Karpas-422 (cell line): Measurements from ENCODE around the gene TM7SF3. TPM values are rescaled to one million over a fixed set of nuclear protein-coding genes. Genes with fewer than 3 reads are reported as not detected.
A peak's percentile ranks its signal among the peaks of the same experiment; 100 is the strongest.

Experiments used
- DNase-seq: peaks from one replicate; pipeline ENCODE4 v3.0.0-alpha.2; 2015
- H2AFZ ChIP-seq: fragments of 200-600 bp; sonication (generic); 2 replicates; pipeline ENCODE4 v1.6.1; 2014; ENCODE audit warnings: antibody characterized with exemption, low read length, mixed read lengths
- H3K27ac ChIP-seq: fragments of 200-600 bp; sonication (generic); 2 replicates; pipeline ENCODE4 v1.5.1; 2014; ENCODE audit warnings: mild to moderate bottlenecking, low read length, moderate library complexity
- H3K27me3 ChIP-seq: fragments of 200-600 bp; sonication (generic); 2 replicates; pipeline ENCODE4 v1.6.1; 2014; ENCODE audit warnings: low read length, mixed read lengths
- H3K36me3 ChIP-seq: fragments of 200-600 bp; sonication (generic); 2 replicates; pipeline ENCODE4 v1.6.1; 2014; ENCODE audit warnings: low read length, mixed read lengths; ENCODE audit not compliant: insufficient read depth
- H3K4me1 ChIP-seq: fragments of 200-600 bp; sonication (generic); 2 replicates; pipeline ENCODE4 v1.6.1; 2014; ENCODE audit warnings: mild to moderate bottlenecking, low read length, mixed read lengths
- H3K4me2 ChIP-seq: fragments of 200-600 bp; sonication (generic); 2 replicates; pipeline ENCODE4 v1.6.1; 2014; ENCODE audit warnings: low read length, low read depth, mild to moderate bottlenecking; ENCODE audit not compliant: poor library complexity, severe bottlenecking
- H3K4me3 ChIP-seq: fragments of 200-600 bp; sonication (generic); 2 replicates; pipeline ENCODE4 v1.5.1; 2014; ENCODE audit warnings: mild to moderate bottlenecking, antibody characterized with exemption, low read length, mixed read lengths
- H3K79me2 ChIP-seq: fragments of 200-600 bp; sonication (generic); 2 replicates; pipeline ENCODE4 v1.6.1; 2014; ENCODE audit warnings: mild to moderate bottlenecking, low read length, mixed read lengths
- H3K9ac ChIP-seq: fragments of 200-600 bp; sonication (generic); 2 replicates; pipeline ENCODE4 v1.6.0; 2014; ENCODE audit warnings: low read length
- H3K9me2 ChIP-seq: fragments of 200-600 bp; sonication (generic), shearing (Covaris generic); replicated peaks from 2 replicates; pipeline ENCODE4 v1.6.0; 2014; ENCODE audit warnings: mild to moderate bottlenecking, low read length, moderate library complexity; ENCODE audit not compliant: insufficient read depth
- H3K9me3 ChIP-seq: fragments of 300-700, 200-600 bp; sonication (generic); 2 replicates; pipeline ENCODE4 v1.6.1; 2014; ENCODE audit warnings: low read length, mixed read lengths
- H4K20me1 ChIP-seq: fragments of 200-600 bp; sonication (generic); 2 replicates; pipeline ENCODE4 v1.6.1; 2014; ENCODE audit warnings: mild to moderate bottlenecking, antibody characterized with exemption, low read length, low read depth; ENCODE audit not compliant: insufficient read depth
- total RNA-seq: library from RNA; depleted of rRNA; stranded (reverse); fragments of >200 nt; shearing (Covaris generic); gene quantifications from 2 replicates; pipeline ENCODE4 v1.2.3, GENCODE V29; 2014; ENCODE audit warnings: low replicate concordance

TM7SF3 gene
- total RNA-seq, 1 experiment from 2014 or later: 59.0 TPM

DNA sequence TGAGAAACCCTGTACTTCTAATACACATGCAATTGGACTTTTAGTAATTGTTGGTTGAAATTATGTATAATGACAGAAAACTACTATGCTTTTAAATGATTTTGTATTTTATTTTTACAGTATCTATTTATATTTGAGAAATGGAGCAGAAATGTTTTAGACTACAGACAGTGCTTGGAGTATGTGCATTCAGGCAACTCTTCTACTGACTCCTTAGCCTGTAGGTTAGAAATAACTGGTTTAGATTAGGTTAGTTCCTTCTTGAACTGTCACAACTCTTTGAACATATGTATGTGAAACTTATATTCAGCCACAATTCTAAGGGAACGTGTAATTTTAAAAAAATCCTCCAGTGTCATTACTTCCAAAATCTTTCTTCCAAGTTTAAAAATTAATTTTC lies 74.2 kb downstream of the TM7SF3 start:
- peak overlapping the region; percentile 93 for H3K9ac ChIP-seq
- H3K27me3 ChIP-seq: no peaks in the 10 kb centered on the region
- peak overlapping the region; percentile 96 for H3K4me2 ChIP-seq
- peaks cover 51% of the 10 kb centered on the region for H3K4me1 ChIP-seq
- peak; percentile 51 for DNase-seq
- H3K36me3 ChIP-seq: peaks cover 5% of the 10 kb centered on the region; the same call in 1 of the 2 replicates
- no peaks in the 10 kb centered on the region for H3K9me3 ChIP-seq
- peaks cover 17% of the 10 kb centered on the region; the same call in 1 of the 2 replicates for H4K20me1 ChIP-seq
- no peak overlapping the region for H2AFZ ChIP-seq
- peak overlapping the region; percentile 75 for H3K27ac ChIP-seq
- no peaks in the 10 kb centered on the region for H3K9me2 ChIP-seq
- peak overlapping the region; percentile 85 for H3K4me3 ChIP-seq
- H3K79me2 ChIP-seq: peaks cover 96% of the 10 kb centered on the region

DNA sequence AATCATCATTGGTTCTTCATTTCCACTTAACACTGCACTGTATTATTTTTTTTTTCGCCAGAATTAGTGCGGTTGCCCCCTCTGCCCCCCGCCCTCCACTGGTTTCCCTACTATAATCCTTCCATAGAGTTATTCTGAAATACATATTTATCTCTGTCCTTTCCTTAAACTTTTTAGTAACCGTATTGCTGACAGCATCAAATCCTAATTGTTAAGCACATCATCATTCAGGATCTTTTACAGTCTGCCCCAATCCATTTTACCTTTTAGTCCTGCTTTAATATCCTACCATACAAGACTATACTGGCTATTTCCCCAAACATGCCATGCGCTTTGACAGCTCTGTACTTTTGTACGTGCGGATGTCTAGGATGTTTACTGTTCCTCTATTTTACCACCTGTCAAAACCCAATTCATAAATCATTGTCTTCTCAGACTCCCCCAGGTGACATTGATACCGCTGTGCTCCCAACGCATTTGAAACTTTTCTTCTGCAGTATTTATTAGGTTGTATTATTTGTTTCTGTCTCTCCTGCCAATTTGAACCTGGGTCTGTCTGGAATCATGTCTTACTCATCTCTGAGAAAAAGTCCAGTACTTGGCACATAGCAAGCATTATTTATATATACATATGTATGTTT lies 74.9 kb downstream of the TM7SF3 start:
- H3K36me3 ChIP-seq: peaks cover 11% of the 10 kb centered on the region; the same call in 1 of the 2 replicates
- H3K4me1 ChIP-seq: peaks cover 57% of the 10 kb centered on the region
- peak overlapping the region; percentile 93 for H3K9ac ChIP-seq
- peaks cover 17% of the 10 kb centered on the region; the same call in 1 of the 2 replicates for H4K20me1 ChIP-seq
- H3K9me3 ChIP-seq: no peaks in the 10 kb centered on the region
- H2AFZ ChIP-seq: no peak overlapping the region
- no peaks in the 10 kb centered on the region for H3K9me2 ChIP-seq
- peaks cover 96% of the 10 kb centered on the region for H3K79me2 ChIP-seq
- peak overlapping the region; percentile 75 for H3K27ac ChIP-seq
- peak overlapping the region; percentile 96 for H3K4me2 ChIP-seq
- peak overlapping the region; percentile 85 for H3K4me3 ChIP-seq
- DNase-seq: peak; percentile 77
- no peaks in the 10 kb centered on the region for H3K27me3 ChIP-seq

DNA sequence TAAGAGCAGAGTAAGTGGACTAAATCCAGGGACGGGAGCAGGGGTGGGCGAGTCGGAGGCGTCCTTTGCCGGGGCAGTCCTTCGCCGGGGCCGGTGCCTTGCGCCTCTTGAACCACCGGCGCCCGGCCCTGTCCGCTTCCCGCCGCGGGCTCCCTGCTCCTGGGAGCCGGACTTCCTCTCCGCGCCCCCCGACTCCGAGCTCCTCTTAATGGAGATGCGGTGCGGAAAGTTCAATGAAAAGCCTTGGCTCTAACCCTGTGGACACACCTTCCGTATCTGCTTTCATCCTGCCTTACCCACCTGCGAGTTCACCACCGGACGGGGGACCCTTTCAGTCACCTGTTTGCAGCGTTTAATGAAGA lies 75.5 kb downstream of the TM7SF3 start:
- no peaks in the 10 kb centered on the region for H3K27me3 ChIP-seq
- H3K9ac ChIP-seq: peak overlapping the region; percentile 93
- H3K9me2 ChIP-seq: no peaks in the 10 kb centered on the region
- peaks cover 17% of the 10 kb centered on the region; the same call in 1 of the 2 replicates for H4K20me1 ChIP-seq
- H3K27ac ChIP-seq: peak overlapping the region; percentile 75
- H3K4me3 ChIP-seq: peak overlapping the region; percentile 85
- peaks cover 12% of the 10 kb centered on the region; the same call in 1 of the 2 replicates for H3K36me3 ChIP-seq
- peak; percentile 71 for DNase-seq
- H3K4me1 ChIP-seq: peaks cover 57% of the 10 kb centered on the region
- peak overlapping the region; percentile 96 for H3K4me2 ChIP-seq
- peaks cover 96% of the 10 kb centered on the region for H3K79me2 ChIP-seq
- H3K9me3 ChIP-seq: no peaks in the 10 kb centered on the region
- peak overlapping the region; percentile 30; the same call in 1 of the 2 replicates for H2AFZ ChIP-seq

DNA sequence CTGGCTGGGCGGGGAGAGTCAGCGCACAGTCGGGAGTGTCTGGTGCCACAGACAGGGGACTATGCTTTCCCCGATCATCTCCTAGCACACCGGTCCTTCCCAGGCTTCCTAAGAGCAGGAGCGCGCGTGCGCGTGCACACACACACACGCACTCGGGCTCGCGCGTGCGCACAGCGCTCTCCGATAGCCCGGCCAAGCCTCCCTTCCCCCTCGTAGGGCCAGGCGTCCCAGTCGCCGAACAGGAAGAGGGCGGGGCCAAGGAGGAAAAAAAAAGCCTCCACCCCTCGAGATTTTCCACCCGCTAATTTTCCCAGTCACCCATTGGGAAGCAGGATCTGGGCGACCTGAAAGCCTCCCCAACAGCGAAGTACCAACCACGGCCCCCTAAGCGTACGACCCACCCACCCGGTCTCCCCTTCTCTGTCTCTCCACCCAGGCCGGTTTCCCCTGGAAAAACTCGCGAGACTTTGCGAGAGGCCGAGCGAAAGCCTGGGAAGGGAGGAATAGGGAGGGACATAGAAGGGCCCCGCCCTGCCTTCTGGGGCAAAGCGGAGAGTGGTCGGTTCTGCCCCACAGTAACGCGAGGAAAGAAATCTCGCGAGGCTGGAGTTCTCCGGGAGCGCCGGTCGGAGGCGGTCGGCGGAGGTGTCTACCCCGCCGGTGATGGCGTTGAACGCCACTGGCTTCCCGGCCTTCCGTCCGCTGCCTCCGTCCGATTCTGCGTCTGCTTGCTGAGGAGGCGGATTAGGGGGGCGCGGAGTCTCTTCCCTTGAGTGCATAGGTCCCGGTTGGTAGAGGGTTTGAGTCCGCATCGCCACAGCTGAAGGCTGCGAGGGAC lies 76.1 kb downstream of the TM7SF3 start, which contains the start of the genes FGFR1OP2 and INTS13:
FGFR1OP2 (plus strand) TSS at position 608 of the 838 bp plus-strand sequence. CDS start 15,689 bp downstream, outside the sequence.
INTS13 (minus strand) TSS at position 119 of the 838 bp plus-strand sequence. CDS start 1,178 bp downstream, outside the sequence.
- Histone ChIP-seq H3K27me3 (no peaks in the 10 kb centered on the region), H3K79me2 (peaks cover 96% of the 10 kb centered on the region), H3K9ac (peak within 1 kb of the TSS; percentile 93), H2AFZ (peak within 1 kb of the TSS; percentile 60; the same call in 1 of the 2 replicates), H3K4me3 (peak within 1 kb of the TSS; percentile 85), H4K20me1 (peaks cover 17% of the 10 kb centered on the region; the same call in 1 of the 2 replicates), H3K4me1 (peaks cover 57% of the 10 kb centered on the region), H3K4me2 (peak within 1 kb of the TSS; percentile 96), H3K9me2 (no peaks in the 10 kb centered on the region), H3K9me3 (no peaks in the 10 kb centered on the region), H3K27ac (peak within 1 kb of the TSS; percentile 75), H3K36me3 (peaks cover 15% of the 10 kb centered on the region; the same call in 1 of the 2 replicates)
- DNase-seq: peak; percentile 99

DNA sequence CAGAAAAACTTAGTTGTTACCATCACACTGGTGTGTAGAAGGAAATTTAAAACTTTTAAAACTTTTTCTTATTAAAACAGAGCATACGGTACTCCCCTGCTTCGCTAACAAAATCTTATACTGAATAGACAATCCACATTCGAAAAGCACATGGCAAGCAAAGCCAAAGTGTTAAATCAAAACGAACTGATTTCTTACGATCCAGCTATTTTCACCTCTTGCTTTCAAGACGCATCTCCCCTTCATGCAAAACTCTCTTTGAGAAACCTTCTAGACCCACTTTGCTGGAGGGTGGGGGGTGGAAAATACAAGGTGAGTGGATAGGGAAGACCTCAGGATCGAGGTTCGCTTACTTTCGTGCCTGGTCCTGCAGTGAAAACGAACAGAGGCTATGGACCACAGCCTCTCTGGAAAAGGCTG lies 76.7 kb downstream of the TM7SF3 start:
- H3K4me1 ChIP-seq: peaks cover 54% of the 10 kb centered on the region

DNA sequence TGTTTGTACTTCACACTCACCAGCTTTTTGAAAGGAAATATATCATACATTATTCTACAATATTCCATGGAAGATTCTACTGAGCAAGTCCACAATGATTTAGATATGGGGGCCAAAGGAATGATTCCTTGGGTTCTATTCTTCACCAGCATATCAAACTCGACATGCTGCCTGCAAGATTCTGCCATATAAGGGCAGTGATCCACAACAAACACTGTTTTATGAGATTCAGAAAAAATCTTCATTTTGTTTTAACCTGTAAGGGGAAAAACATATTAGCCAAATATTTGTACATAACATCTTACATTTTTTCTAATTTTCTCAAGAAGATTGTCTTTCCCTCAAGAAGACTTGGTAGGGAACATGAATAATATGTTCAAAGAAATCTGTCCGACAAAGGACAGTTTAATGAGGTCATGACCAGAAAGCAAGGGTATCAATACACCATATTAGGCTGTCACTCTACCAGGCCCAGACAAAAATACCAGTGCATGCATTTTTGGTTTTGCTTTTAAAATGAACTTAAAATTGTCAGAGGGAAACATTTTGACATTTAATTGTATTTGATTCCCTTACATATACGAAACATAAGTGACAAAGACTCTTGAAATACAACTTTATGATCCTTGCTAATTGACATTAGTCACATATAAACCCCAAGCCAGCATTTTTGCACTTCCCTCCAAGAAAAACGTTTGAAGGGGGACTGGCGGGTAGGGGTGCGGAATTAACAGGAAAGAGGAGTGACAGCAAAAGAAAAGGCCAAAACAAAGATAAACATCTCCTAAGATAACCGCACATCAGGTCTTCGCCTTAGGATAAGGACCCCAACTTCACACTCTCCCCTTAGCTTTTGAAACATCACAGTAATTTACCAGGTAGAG lies 77.4 kb downstream of the TM7SF3 start:
- Histone ChIP-seq H3K36me3 (peaks cover 25% of the 10 kb centered on the region; the same call in 1 of the 2 replicates), H3K4me3 (peak overlapping the region; percentile 85), H4K20me1 (peaks cover 17% of the 10 kb centered on the region; the same call in 1 of the 2 replicates), H3K4me2 (peak overlapping the region; percentile 96), H3K9me3 (no peaks in the 10 kb centered on the region), H3K27ac (peak overlapping the region; percentile 75), H3K79me2 (peaks cover 96% of the 10 kb centered on the region), H3K4me1 (peaks cover 50% of the 10 kb centered on the region), H2AFZ (no peak overlapping the region), H3K9ac (peak overlapping the region; percentile 93), H3K9me2 (no peaks in the 10 kb centered on the region), H3K27me3 (no peaks in the 10 kb centered on the region)
- DNase-seq: peak; percentile 49

More for the DNA sequence above, 76.7 kb downstream of the TM7SF3 start:
- Histone ChIP-seq H3K36me3 (peaks cover 20% of the 10 kb centered on the region; the same call in 1 of the 2 replicates), H3K9me2 (no peaks in the 10 kb centered on the region), H2AFZ (peak overlapping the region; percentile 59; the same call in 1 of the 2 replicates), H3K79me2 (peaks cover 96% of the 10 kb centered on the region), H3K27me3 (no peaks in the 10 kb centered on the region), H3K4me3 (peak overlapping the region; percentile 85), H4K20me1 (peaks cover 17% of the 10 kb centered on the region; the same call in 1 of the 2 replicates), H3K4me2 (peak overlapping the region; percentile 96), H3K9me3 (no peaks in the 10 kb centered on the region), H3K9ac (peak overlapping the region; percentile 93), H3K27ac (peak overlapping the region; percentile 75)
- no peak for DNase-seq

DNA sequence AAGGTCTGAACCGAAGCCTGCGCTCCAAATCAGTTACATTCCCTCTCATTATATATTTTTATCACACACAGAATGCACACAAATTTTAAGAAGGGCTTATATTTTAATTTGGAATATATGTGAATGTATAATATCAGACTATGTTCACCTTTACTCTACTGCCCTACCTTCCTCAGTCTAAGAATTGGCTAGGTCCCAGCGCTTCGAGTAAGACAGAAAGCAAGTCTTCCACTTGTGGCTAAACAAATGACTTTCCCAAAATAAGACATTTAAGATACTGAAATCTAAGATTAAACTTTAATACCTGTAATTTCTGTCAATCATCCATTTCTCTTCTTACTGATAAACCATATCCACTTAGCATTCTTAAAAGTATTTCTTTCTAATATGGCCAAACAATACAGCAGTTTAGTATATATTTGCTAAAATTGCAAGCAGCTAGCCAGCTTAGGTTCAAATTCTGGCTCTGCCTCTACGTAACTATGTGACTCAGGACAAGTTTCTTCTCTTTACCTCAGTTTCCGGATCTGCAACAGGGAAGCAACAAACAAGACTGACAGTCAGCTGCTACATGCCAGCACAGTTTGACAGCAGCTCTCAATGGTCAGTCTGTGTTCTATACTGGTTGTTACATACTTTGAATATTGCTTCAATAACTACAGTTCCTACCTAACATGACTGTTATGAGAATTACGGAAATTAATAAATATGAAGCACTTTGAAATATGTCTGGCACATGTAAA lies 78.4 kb downstream of the TM7SF3 start:
- H4K20me1 ChIP-seq: peaks cover 17% of the 10 kb centered on the region; the same call in 1 of the 2 replicates
- H3K9ac ChIP-seq: peak overlapping the region; percentile 93
- H3K27ac ChIP-seq: no peak overlapping the region
- no peaks in the 10 kb centered on the region for H3K27me3 ChIP-seq
- peaks cover 93% of the 10 kb centered on the region for H3K79me2 ChIP-seq
- H3K4me3 ChIP-seq: peak overlapping the region; percentile 85
- peaks cover 40% of the 10 kb centered on the region for H3K4me1 ChIP-seq
- peak overlapping the region; percentile 96 for H3K4me2 ChIP-seq
- H2AFZ ChIP-seq: no peak overlapping the region
- H3K36me3 ChIP-seq: peaks cover 26% of the 10 kb centered on the region; the same call in 1 of the 2 replicates
- peak; percentile 50 for DNase-seq
- no peaks in the 10 kb centered on the region for H3K9me3 ChIP-seq
- no peaks in the 10 kb centered on the region for H3K9me2 ChIP-seq
